GM21786 (cell line): ENCODE results near the gene KPTN.
"Not testable (repeated sequence)": the region's sequence is repeated elsewhere in the genome, so short reads cannot be mapped to it uniquely, and the experiment has no call there.

Source experiments
- ATAC-seq: cut with Tn5 transposase; IDR thresholded peaks from one replicate; pipeline ENCODE4 v1.9.1; 2021; ENCODE audit not compliant: unreplicated experiment

Gene KPTN

DNA sequence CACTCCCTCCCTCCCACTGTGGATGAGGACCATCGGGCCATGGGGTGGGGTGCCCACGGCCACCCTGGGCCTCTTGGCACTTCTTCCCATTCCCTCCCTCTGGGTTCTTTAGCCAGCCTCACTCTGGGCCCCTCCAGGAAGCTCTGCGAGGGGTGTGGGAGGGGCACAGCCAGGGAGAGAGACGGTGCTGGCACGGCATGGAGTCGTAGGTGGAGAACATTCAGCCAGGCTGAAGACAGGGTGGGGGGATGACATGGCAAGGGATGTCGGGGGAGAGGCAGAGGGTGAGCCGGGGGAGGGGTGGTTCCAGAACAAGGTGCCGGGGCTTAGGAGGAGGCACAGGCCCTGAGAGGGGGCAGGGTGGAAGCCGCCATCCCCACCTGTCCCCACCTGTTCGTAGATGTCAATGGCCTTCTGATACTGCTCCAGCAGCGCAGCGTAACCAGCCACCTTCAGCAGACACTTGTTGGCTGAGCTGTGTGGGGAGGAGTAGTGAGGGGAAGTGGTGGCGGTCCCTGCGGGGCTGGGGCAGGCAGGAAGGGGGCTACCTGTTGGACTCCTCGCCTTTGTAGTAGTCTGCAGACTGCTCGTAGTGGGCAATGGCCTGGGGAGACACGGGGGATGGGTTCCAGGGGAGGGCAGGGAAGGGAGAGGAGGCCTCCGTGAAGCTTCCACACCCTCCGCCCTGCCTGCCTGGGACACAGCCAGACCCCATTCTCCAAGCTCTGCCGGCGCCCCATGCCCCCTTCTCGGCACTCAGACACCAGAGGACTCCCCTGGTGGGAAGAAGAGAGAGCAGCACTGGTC lies 8.8 kb upstream of the KPTN start:
- ATAC-seq, result no peak

GRCh38 chr19:47492137-47492533 lies 8.1 kb upstream of the KPTN start:
- ATAC-seq, result no peak

GRCh38 chr19:47491358-47492136 lies 7.5 kb upstream of the KPTN start:
- no peak for ATAC-seq

DNA sequence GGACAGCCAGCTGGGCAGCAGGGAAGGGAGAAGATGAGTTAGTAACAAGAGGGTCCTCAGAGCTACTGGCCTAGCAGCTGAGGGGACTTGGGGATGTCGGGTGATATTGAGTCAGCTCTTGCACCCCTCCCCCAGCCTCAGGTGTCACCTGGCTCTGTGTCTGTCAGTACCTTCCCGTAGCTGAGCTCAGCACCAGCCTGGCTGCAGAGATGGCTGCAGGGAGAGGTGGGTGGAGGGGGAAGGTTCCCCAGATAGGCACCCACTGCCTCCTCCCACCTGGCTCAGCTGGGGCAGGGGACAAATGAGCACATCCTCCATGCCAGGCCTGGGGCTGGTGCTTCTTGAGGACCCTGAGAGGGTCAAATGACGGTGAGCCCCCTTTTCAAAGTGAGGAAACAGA lies 6.8 kb upstream of the KPTN start:
- no peak for ATAC-seq

GRCh38 chr19:47490031-47490430 lies 6.0 kb upstream of the KPTN start:
- ATAC-seq, result no peak

DNA sequence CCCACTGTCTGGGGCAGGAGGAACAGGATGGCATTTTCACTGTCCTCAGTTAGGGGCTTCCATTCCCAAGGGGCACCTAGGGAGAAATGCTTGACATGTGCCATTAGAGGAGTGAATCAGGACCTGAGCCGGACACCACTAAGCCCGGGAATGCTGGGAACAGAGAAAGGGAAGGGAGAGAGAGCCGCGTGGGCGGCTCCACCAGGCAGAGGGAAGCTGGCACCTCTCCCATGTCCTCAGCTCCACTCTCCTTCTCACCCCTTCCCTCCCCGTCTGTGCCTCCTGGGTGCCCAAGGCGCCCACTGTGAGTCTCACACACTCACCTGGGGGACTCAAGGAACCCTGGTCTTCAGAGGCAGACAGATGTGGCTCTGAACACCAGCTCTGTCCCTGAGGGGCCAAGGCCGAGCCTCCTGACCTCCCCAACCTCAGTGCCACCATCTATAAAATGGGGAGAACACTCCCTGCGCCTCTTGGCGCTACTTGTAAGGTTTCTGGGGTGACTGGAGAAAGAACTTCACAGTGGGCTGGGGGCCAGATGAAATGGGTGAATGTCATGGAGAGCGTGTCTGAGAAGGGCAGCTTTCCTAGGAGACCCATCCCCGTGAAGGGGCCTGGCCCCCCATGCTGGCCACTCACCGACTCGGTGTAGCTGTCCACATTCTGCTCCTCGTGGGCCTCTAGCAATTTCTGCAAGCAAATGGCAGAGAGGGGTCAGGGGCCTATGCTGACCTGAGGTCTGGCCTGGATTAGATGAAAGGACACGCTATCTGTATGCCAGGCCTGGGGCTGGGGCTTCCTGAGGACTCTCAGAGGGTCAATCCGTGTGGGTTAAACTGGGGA lies 5.3 kb upstream of the KPTN start:
- ATAC-seq, result no peak

GRCh38 chr19:47487551-47488515 lies 3.8 kb upstream of the KPTN start:
- no peak for ATAC-seq

- ATAC-seq, result no peak
Observed at GRCh38 chr19:47486900-47487299, 2.9 kb upstream of the KPTN start.

GRCh38 chr19:47486220-47486619 lies 2.2 kb upstream of the KPTN start:
- not testable (repeated sequence) for ATAC-seq

DNA sequence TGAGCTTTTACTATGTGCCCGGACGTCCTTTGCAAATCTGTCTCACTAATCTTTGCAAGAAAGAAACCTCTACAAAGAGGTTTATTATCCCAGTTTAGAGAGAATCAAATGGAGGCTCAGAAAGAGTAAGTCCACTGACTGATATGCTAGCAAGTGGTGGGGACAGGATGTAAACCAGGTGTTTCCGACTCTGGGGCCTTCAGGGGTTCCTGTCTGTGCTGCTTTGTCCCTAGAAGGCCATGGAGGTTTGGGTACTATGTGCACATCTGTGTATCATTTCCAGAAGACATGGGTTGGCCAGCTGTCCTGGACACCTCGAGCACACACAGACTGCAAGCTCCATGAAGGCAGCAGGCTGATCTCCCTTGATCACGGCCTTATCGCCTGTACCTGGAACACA lies 1.2 kb upstream of the KPTN start:
- ATAC-seq, result no peak

DNA sequence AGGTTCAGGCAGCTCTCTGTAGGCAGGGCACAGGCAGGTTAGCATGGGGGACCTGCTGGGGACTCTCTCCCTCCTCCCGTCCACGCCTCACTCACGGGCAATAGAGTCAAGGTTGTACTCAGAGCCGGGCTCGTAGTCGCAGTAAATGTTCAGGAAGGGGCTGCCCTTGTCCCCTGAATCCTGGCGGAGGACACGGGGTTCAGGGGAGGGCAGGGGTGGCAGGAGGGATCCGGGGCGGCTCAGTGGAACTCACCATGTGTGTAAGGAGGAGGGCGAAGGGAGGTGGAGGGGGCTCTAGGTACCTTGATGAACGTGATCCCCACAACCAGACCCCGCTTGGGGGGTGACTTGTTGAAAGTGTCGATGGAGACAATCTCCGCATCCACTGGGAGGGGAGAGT lies 819 bp downstream of the KPTN start:
- ATAC-seq, result no peak

DNA sequence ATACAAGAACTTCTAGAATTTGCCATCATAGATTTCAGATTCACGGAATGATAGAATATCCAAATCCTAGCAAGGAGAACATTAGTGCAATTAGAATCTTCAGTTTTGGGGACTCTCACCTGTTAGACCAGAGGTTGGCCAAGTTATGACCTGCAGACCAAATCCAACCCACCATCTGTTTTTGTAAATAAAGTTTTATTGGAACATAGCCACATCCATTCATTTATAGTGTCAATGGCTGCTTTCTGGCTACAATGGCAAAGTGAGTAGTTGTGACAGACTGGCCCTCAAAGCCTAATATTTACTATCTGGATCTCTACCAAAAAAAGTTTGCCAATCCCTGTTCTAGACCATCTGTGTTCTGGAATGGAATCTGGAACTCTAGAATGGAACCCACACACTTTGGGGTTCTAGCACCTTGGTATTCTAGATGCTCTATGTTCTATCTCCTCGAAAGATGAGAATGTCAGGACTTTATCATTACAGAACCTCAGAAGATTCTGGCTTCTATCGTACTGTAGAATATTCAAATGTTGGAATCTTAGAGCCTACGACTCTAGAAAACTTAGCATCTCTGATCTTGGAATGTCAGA lies 2.5 kb downstream of the KPTN start:
- ATAC-seq, result no peak

DNA sequence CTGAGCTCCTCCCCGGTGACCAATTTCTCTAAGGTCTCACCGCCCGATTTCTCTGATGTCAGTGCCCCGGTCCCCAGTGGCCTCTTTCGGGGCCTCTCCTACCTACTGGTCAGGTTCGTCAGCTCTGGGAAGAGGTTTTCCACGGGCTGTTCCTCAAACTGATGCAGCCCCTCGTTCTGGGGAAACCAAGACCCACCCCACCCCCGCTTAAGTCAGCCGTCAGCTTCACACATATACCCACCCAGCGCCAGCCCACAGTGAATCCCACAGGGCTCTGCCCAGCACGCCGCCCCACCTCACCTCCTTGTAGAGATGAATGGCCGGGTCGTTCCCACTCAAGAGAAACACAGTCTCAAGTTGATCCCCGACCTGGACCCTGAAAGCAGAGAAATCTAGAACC lies 3.4 kb downstream of the KPTN start:
- ATAC-seq, result no peak

DNA sequence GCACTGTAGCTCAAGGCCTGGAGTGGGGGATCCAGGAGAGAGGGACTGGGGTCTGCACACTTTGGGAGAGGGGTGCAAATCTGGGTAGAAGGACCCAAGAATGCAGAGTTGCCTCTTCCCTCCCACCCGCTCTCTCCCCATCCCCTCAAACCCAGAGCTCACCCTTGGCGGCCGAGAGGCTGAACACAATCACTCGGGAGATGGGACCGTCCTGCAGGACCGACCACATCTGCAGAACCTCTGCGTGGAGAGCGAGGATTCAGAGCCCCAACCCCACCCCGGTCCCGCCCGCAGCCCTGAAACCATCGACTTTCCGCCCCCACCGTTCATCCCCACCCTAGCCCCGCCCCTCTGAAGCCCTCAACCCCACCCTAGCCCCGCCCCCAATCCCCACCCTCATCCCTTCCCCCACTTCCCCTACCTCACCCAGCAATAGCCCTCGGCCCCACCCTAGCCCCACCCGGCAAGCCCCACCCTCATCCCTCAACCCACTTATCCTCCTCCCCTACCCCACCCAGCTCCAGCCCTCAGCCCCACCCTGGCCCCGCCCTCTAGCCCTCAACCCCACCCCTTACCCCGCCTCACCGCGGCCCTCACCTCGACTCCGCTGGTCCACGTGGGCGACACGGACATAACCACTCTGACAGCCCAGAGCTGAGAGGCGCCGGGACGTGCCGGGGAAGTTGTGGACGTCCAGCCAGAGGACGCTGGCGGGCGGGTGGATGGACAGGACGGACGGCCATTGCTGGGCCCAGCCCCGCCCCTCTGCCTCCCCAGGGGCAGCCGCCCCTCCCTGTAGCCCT lies 4.1 kb downstream of the KPTN start:
- ATAC-seq, result no peak

DNA sequence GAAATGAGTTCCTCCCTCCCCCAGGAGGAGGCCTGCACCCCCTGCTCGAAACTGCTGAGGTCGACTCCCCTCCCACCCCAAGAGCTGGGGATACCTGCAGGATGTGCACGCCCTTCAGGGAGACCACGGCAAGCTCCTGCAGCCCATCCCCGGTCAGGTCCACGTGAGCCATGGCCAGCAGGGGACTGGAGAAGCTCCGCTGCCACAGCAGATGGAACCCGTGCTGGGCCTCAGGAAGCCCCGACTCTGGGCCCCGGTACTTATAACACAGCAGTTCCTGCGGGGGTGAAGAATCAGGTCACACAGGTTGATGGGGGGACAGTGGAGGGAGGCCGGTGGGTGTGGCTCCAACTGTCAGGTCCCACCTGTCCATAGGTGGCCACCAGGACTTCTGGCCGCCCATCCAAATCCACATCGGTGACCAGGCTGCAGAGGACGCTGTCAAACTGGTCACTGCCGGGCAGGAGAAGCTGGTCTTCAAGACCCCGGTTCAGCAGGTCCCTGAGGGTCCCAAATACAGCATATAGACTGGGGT lies 7.5 kb downstream of the KPTN start:
- ATAC-seq, result no peak

DNA sequence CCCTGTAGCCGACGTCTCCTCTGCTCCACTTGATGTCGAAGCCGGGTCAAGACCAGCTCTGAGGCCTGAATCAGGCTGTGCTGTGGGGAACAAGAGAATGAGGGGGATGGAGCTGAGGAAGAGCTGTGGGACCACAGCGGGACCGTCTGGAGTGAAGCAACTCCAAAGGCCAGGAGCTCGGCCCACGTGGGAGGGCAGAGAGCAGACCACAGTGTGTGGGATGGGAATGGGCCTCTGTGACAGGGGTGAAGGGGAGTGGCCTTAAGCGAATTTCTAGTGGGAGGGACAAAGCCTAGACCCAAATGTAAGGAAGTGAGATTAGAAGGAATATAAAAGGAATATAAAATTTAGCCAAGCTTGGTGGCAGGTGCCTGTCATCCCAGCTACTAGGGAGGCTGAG lies 8.6 kb downstream of the KPTN start:
- ATAC-seq, result no peak

DNA sequence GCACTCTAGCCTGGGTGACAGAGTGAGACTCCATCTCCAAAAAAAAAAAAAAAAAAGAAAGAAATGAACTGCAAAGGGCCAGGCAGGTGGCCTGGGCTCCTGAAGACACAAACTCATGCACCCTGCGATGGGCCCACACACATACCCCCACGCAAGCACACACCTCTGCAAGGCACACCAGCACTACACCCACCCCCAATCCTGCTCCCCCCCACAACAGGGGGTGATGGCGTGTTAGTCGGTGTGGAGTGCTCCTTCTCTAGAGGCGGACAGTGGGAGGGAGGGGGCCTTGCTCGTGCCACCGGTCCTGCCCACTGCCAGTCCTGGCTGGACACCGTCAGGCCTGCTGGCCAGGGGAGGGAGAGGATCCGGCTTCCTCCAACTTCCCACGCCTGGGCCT lies 10.7 kb downstream of the KPTN start:
- ATAC-seq, result no peak

- ATAC-seq, result no peak
Observed at GRCh38 chr19:47471733-47472457, 12.1 kb downstream of the KPTN start, which contains the start of gene SLC8A2. TSS of gene SLC8A2 (minus strand) at chr19:47471893. CDS start at chr19:47466403, 5,490 bp downstream.
